ENCODE results near the gene OLFML2A. TPM values are rescaled to one million over a fixed set of nuclear protein-coding genes. Genes with fewer than 3 reads are reported as not detected.

The OLFML2A gene
- total RNA-seq, 2 experiments from 2014 or later: 4.4 to 6.7 TPM

- Histone ChIP-seq H3K36me3 (ENCODE audit: insufficient read depth, low read length) (peaks cover 36% of the 10 kb centered on the region), H3K79me2 (ENCODE audit: insufficient read depth, low read depth, low read length) (peaks cover 39% of the 10 kb centered on the region; the same call in 1 of the 2 replicates), H3K4me3 (ENCODE audit: low read depth, low read length, poor library complexity, severe bottlenecking) (no peak overlapping the region), H3K4me2 (ENCODE audit: low read length) (no peak overlapping the region), H3K27ac (ENCODE audit: low read depth, low read length, poor library complexity, severe bottlenecking) (no peak overlapping the region), H2AFZ (ENCODE audit: low read length) (no peak overlapping the region), H3K4me1 (ENCODE audit: insufficient read depth, low read length, poor library complexity, severe bottlenecking) (peaks cover 37% of the 10 kb centered on the region), H3K9me2 (ENCODE audit: insufficient read depth, low read length) (no peaks in the 10 kb centered on the region), H4K20me1 (ENCODE audit: insufficient read depth, low read length) (0 out of 2 replicates have a peak, but pooled peaks cover 6% of the 10 kb centered on the region), H3K9me3 (ENCODE audit: low read length) (no peaks in the 10 kb centered on the region)
- POLR2A ChIA-PET: interaction anchor here (1.0 kb wide), 1 partner anchor 31 kb away, joined by 3 read pairs; no protein-coding TSS in a partner anchor
- DNase-seq (ENCODE audit: low spot score): no peak
- TF ChIP-seq CTCF (conservative IDR thresholded peaks at IDR 0.05; ENCODE audit: low read length) (no peak), EZH2phosphoT487 (IDR thresholded peaks at IDR 0.05; ENCODE audit: borderline replicate concordance, low read depth, low read length) (no peak)
- CTCF ChIA-PET (ENCODE audit: unreplicated experiment): no interaction called here
- no TSS peak for BruUV-seq (replicated peaks)
- intact Hi-C loops (cut with micrococcal nuclease; ENCODE audit: unreplicated experiment): no loop called here
Observed at GRCh38 chr9:124739360-124739759, 37.6 kb upstream of the OLFML2A start.

DNA sequence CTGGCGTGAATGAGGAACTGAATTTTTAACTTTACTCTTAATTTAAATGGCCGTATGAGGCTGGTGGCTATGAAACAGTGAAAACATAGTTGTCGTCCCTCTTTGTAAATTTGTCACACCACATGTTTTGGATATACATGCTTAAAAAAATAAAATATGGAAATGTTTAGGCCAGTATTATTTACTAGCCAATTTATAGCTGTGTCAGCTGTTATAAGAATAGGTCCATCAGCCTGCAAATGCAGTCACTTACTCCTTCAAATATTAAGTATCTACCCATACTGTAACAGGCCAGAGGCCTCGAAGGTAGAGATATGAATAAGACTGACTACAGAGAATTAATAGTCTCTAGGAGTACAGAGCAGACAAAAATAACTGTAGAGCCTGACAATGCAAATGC lies 35.8 kb upstream of the OLFML2A start:
- H3K4me3 ChIP-seq (ENCODE audit: low read depth, low read length, poor library complexity, severe bottlenecking): no peak overlapping the region
- BruUV-seq (replicated peaks): no TSS peak
- H3K9me2 ChIP-seq (ENCODE audit: insufficient read depth, low read length): no peaks in the 10 kb centered on the region
- ChIA-PET POLR2A (interaction anchor here (0.9 to 1.2 kb wide), 2 partner anchors 10 to 24 kb away, joined by 3 read pairs; no protein-coding TSS in a partner anchor), CTCF (ENCODE audit: unreplicated experiment) (no interaction called here)
- 0 out of 2 replicates have a peak, but pooled peaks cover 6% of the 10 kb centered on the region for H4K20me1 ChIP-seq (ENCODE audit: insufficient read depth, low read length)
- TF ChIP-seq CTCF (conservative IDR thresholded peaks at IDR 0.05; ENCODE audit: low read length): no peak
- no peak for TF ChIP-seq EZH2phosphoT487 (IDR thresholded peaks at IDR 0.05; ENCODE audit: borderline replicate concordance, low read depth, low read length)
- no peak overlapping the region for H3K27ac ChIP-seq (ENCODE audit: low read depth, low read length, poor library complexity, severe bottlenecking)
- H3K9me3 ChIP-seq (ENCODE audit: low read length): no peaks in the 10 kb centered on the region
- peaks cover 36% of the 10 kb centered on the region for H3K36me3 ChIP-seq (ENCODE audit: insufficient read depth, low read length)
- H3K4me2 ChIP-seq (ENCODE audit: low read length): no peak overlapping the region
- no peak overlapping the region for H2AFZ ChIP-seq (ENCODE audit: low read length)
- H3K4me1 ChIP-seq (ENCODE audit: insufficient read depth, low read length, poor library complexity, severe bottlenecking): peaks cover 19% of the 10 kb centered on the region
- intact Hi-C loops (cut with micrococcal nuclease; ENCODE audit: unreplicated experiment): no loop called here
- DNase-seq (ENCODE audit: low spot score): no peak
- H3K79me2 ChIP-seq (ENCODE audit: insufficient read depth, low read depth, low read length): peaks cover 27% of the 10 kb centered on the region; the same call in 1 of the 2 replicates

- no peak for TF ChIP-seq CTCF (conservative IDR thresholded peaks at IDR 0.05; ENCODE audit: low read length)
- TF ChIP-seq EZH2phosphoT487 (IDR thresholded peaks at IDR 0.05; ENCODE audit: borderline replicate concordance, low read depth, low read length): no peak
- CTCF ChIA-PET (ENCODE audit: unreplicated experiment): no interaction called here
- Histone ChIP-seq H3K36me3 (ENCODE audit: insufficient read depth, low read length) (peaks cover 36% of the 10 kb centered on the region), H3K4me2 (ENCODE audit: low read length) (no peak overlapping the region), H2AFZ (ENCODE audit: low read length) (no peak overlapping the region), H4K20me1 (ENCODE audit: insufficient read depth, low read length) (0 out of 2 replicates have a peak, but pooled peaks cover 6% of the 10 kb centered on the region), H3K9me3 (ENCODE audit: low read length) (no peaks in the 10 kb centered on the region), H3K79me2 (ENCODE audit: insufficient read depth, low read depth, low read length) (peaks cover 23% of the 10 kb centered on the region; the same call in 1 of the 2 replicates), H3K4me1 (ENCODE audit: insufficient read depth, low read length, poor library complexity, severe bottlenecking) (peaks cover 14% of the 10 kb centered on the region), H3K9me2 (ENCODE audit: insufficient read depth, low read length) (no peaks in the 10 kb centered on the region), H3K4me3 (ENCODE audit: low read depth, low read length, poor library complexity, severe bottlenecking) (no peak overlapping the region), H3K27ac (ENCODE audit: low read depth, low read length, poor library complexity, severe bottlenecking) (no peak overlapping the region)
- DNase-seq (ENCODE audit: low spot score): no peak
- intact Hi-C loops (cut with micrococcal nuclease; ENCODE audit: unreplicated experiment): no loop called here
- POLR2A ChIA-PET: interaction anchor here (0.9 to 2.4 kb wide), 2 partner anchors 21 to 23 kb away, joined by 3 to 8 read pairs; no protein-coding TSS in a partner anchor
- BruUV-seq (replicated peaks): no TSS peak
Observed at GRCh38 chr9:124741662-124742061, 35.3 kb upstream of the OLFML2A start.

Measured in OCI-LY7 (cell line).